Activated CD4-positive, alpha-beta T cell treated with anti-CD3 and anti-CD28 coated beads for 24 hours (primary cell): Measurements from ENCODE around the gene ZNF317.
"Not testable (repeated sequence)": the region's sequence is repeated elsewhere in the genome, so short reads cannot be mapped to it uniquely, and the experiment has no call there.

Experiments used
- DNase-seq, 2 donors: peaks; one replicate each; pipeline ENCODE4 v3.0.0-alpha.2; 2020; ENCODE audit warnings: low read depth in 2 of 2

The ZNF317 gene

DNA sequence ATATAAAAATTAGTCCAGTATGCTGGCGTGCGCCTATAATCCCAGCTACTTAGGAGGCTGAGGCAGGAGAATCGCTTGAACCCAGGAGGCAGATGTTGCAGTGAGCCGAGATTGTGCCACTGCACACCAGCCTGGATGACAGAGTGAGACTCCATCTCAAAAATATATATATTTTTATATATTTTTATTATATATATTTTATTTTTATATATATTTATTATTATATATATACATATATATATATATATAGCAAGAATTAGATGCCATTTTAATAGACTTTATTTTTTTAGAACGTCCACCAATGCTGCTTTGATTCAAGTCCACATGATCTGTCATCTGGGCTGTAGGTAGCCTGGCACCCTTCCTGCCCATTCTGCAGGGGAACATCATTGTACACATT, 35.1 kb downstream of the ZNF317 start:
- DNase-seq, result no peak

DNA sequence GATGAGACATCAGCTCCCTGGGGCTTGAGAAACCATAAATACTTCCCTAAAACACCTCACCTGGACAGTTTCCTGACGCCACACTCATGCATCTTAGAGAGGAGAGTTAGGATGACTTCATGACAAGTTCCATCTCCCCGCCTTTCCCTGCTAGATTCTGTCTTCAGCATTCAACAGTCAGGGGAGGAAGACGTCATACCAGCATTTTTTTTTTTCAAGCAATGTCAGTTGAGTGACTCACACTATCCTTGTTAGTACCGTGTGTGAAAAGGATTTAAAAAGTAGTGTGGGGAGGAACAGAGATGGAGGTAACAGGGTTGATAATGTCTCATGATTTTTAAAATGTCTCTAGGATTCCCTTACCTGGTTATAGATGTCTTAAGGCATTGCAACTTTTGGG, 38.7 kb downstream of the ZNF317 start, which contains the start of gene OR7D2:
TSS of gene OR7D2 (plus strand) at position 79 of the 400 bp plus-strand sequence. CDS start 6,803 bp downstream, outside the sequence.
- DNase-seq, result no peak

DNA sequence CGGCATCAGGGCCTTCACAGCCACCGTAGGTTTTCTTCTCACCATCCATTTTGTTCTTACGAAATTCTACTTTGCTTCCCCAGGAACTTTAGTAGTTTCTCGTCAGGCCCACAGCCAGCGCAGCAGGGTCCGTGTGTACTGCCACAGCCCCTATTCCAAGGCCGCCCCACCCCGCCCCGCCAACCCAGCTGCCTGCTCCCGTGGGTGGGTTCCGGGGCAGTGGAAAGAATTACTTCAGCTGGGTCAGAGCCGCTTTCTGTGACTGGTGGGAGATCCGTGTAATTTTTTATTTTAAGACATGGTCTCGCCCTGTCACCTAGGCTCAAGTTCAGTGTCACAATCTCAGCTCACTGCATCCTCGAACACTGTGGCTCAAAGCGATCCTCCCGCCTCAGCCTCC, 42.8 kb downstream of the ZNF317 start:
- no peak for DNase-seq

- no peak for DNase-seq
Observed at GRCh38 chr19:9187191-9187590, 47.0 kb downstream of the ZNF317 start.

GRCh38 chr19:9189535-9189934, 49.3 kb downstream of the ZNF317 start:
- DNase-seq, result no peak

DNA sequence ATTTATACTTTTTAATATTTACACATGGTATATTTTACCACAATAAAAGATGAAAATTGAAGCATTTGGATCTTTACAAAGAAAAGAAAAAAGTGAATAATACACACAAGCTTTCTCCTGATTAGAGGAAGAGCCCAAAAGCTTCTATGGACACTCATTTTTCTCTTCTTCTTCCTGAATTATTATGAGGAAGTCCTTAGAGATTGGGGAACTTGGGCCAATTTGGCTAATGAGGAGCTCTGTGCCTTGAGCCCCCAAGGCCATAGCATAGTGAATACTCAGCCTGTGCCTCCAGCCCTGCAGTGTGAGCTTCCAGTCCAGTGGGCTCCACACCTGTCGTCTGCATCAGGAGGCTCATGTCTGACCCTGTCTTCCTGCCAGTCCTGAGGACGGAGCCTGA, 57.8 kb downstream of the ZNF317 start:
- DNase-seq, result not testable (repeated sequence)

DNA sequence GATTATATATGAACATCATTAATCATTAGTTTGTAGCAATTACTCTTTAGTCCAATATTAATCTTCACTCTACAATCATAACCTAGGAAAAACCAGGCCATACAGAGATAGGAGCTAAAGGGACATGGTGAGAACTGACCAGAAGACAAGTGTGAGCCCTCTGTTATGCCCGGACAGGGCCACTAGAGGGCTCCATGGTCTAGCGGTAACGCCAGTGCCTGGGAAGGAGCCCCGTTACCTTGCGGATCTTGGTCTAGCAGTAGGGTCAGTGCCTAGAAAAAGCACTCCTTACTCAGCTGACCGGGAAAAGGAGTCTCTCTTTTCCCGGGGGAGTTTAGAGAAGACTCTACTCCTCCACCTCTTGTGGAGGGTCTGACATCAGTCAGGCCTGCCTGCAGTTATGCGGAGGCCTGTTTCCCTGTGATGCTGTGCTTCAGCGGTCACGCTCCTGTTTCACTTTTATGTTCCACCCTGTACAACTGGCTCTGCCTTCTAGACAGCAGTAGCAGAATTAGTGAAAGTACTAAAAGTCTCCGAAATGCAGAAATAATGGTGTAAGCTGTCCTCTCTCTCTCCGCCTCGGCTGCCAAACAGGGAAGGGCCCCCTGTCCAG, 65.4 kb downstream of the ZNF317 start:
- DNase-seq, result peak; percentile 49 to 51
